C4-2B (cell line): ENCODE data around the gene ATXN2.
"Not testable (repeated sequence)": the region's sequence is repeated elsewhere in the genome, so short reads cannot be mapped to it uniquely, and the experiment has no call there.

Experiments
- H3K27ac ChIP-seq: fragments of 450-650 bp; 2 replicates; pipeline ENCODE4 v1.5.1; 2017
- ZFX ChIP-seq: fragments of 450-650 bp; IDR thresholded peaks from 2 replicates; pipeline ENCODE4 v1.6.1; 2017
- TF ChIP-seq, protein P1 (sequence below): fragments of 450-650 bp; conservative IDR thresholded peaks from 2 replicates; pipeline ENCODE4 v1.5.1; 2017; ENCODE audit warnings: mild to moderate bottlenecking

Gene ATXN2

DNA sequence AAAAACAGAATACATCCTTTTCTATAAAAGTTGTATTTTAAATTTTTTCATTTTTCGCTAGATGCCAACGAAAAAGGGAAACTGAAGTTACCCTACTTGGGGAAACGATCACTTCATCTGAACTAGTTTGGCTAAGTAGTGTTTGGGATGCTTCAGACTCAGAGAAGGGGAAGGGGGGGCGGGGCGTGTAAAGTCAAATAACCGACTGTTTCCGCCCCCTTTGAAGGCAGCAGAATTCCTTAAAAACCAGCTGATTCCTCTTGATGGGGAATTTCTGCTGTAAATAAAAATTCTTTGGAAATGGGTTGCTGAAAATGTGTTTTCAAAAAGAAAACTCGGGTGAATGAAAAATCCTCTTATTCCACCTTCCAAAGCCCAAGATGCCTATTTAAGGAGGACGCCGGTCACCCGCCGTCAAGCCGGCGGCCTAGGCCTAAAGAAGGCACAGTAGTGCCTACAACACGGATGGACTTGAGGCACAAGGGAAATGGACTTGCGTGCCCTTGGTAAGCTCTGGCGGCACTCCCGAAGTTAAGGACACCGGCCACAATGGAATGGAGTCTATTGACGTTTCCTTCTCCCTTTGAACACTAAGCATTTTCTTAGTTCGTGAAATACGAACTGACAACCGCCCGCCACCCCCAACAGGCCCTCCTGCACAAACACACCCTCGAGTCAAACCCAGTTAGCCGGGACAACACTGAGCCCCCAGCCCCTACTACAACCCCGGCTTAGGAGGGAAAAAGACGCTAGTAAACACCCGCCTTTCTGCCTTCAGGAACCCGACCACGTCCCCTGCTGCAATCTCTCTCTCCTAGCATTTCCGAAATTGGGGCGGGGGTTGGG is 1.9 kb downstream of the ATXN2 start:
- H3K27ac ChIP-seq: peak overlapping the region; percentile 88
- TF ChIP-seq, protein P1, sequence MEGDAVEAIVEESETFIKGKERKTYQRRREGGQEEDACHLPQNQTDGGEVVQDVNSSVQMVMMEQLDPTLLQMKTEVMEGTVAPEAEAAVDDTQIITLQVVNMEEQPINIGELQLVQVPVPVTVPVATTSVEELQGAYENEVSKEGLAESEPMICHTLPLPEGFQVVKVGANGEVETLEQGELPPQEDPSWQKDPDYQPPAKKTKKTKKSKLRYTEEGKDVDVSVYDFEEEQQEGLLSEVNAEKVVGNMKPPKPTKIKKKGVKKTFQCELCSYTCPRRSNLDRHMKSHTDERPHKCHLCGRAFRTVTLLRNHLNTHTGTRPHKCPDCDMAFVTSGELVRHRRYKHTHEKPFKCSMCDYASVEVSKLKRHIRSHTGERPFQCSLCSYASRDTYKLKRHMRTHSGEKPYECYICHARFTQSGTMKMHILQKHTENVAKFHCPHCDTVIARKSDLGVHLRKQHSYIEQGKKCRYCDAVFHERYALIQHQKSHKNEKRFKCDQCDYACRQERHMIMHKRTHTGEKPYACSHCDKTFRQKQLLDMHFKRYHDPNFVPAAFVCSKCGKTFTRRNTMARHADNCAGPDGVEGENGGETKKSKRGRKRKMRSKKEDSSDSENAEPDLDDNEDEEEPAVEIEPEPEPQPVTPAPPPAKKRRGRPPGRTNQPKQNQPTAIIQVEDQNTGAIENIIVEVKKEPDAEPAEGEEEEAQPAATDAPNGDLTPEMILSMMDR: no peak
- no peak for TF ChIP-seq ZFX

DNA sequence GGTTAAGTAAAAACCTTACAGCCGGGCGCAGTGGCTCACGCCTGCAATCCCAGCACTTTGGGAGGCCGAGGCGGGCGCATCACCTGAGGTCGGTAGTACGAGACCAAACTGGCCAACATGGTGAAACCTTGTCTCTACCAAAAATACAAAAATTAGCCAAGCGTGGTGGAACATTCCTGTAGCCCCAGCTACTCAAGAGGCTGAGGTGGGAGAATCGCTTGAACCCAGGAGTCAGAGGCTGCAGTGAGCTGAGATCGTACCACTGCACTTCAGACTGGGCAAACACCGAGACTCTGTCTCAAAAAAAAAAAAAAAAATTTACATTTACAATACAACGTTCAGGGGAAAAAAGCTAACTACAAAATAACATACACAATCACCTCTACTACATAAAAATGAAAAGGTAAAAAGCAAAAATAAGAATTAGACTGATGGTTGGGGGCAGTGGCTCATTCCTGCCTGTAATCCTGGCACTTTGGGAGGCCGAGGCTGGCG is 3.7 kb downstream of the ATXN2 start:
- H3K27ac ChIP-seq: not testable (repeated sequence)

DNA sequence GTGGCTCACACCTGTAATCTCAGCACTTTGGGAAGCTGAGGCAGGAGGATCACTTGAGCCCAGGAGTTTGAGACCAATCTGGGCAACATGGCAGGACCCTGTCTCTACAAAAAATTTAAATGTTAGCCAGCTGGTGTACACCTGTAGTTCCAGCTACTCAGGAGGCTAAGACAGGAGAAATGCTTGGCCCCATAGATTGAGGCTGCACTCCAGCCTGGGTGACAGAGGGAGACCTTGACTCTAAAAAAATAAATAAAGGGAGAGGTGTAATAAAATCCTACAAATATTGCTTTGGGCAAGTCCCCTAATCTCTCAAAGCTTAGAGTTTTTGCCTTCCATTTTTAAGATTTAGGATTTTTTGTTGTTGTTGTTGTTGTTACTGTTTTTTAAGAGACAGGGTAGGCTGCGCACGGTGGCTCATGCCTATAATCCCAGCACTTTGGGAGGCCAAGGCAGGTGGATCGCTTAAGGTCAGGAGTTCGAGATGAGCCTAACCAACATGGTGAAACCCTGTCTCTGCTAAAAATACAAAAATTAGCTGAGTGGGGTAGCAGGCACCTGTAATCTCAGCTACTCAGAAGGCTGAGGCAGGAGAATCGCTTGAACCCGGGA is 7.6 kb downstream of the ATXN2 start:
- not testable (repeated sequence) for H3K27ac ChIP-seq

DNA sequence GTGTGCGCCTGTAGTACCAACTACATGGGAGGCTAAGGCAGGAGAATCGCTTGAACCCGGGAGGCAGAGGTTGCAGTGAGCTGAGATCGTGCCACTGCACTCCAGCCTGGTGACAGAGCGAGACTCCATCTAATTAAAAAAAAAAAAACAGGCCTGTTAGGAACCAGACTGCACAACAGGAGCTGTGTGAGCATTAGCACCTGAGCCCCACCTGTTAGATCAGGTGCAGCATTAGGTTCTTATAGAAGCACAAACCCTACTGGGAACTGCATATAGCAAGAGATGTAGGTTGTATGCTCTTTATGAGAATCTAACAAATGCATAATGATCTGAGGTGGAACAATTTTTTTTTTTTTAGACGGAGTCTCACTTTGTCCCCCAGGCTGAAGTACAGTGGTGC is 8.6 kb downstream of the ATXN2 start:
- no peak overlapping the region for H3K27ac ChIP-seq
- no peak for TF ChIP-seq ZFX
- TF ChIP-seq, protein P1: no peak

DNA sequence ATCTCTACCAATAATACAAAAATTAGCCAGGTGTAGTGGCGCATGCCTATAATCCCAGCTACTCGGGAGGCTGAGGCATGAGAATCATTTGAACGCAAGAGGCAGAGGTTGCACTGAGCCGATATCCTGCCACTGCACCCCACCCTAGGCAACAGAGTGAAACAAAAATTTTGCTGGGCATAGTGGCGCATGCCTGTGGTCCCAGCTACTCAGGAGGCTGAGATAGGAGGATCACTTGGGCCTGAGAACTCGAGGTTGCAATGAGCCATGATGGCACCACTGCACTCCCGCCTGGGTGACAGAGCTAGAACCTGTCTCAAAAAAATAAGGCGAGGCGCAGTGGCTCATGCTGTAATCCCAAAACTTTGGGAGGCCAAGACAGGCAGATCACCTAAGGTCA is 9.5 kb downstream of the ATXN2 start:
- H3K27ac ChIP-seq: no peak overlapping the region
- TF ChIP-seq, protein P1: no peak
- no peak for TF ChIP-seq ZFX

DNA sequence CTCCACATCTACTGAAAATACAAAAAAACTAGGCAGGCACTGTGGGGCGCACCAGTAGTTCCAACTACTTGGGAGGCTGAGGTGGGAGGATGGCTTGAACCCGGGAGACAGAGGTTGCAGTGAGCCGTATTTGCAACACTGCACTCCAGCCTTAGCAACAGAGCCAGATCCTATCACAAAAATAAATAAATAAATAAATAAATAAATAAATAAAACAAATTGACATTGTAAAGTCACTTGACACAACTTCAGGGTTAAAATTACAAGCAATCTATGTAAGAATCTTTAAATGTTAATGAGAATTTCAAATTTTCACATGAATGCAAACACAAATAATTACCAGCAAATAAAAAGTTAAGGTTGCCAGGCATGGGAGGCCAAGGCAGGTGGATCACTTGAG is 11.1 kb downstream of the ATXN2 start:
- H3K27ac ChIP-seq: no peak overlapping the region
- TF ChIP-seq ZFX: no peak
- TF ChIP-seq, protein P1: no peak

DNA sequence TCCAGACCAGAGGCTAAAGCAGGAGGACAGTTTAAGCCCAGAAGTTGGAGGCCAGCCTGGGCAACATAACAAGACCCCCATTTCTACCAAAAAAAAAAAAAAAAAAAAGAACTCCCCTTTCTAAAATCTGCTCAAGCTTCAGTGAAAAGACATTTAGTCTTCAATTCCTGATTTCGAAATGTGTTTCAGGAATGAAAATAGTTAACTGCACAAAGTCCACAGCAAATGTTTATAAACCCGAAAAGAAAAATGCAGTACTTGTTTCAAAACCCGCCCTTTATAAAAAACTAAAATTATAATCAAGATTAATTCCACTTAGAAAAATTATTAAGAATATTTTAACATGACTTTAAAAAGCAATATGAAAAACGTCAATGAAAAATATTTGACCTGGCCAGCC is 12.1 kb downstream of the ATXN2 start:
- H3K27ac ChIP-seq: no peak overlapping the region
- TF ChIP-seq ZFX: no peak
- TF ChIP-seq, protein P1: no peak

DNA sequence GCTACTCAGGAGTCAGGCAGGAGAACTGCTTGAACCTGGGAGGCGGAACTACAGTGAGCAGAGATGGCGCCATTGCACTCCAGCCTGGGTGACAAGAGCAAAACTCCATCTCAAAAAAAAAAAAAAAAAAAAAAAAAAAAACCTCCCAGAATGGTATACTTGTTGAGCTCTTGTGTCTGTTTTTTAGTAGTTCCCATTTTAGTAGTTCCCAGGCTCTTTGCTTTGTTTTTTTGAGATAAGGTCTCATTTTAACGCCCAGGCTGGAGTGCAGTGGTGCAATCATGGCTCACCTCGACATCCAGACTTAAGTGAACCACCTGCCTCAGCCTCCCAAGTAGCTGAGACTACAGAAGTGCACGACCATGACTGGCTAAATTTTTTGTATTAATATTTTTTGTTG is 13.4 kb downstream of the ATXN2 start:
- TF ChIP-seq ZFX: no peak
- TF ChIP-seq, protein P1: no peak
- H3K27ac ChIP-seq: no peak overlapping the region
